HG03039 (cell line): ENCODE results near the gene GSTO2.
"Not testable (repeated sequence)": the region's sequence is repeated elsewhere in the genome, so short reads cannot be mapped to it uniquely, and the experiment has no call there.

Experiments
- ATAC-seq: cut with Tn5 transposase; IDR thresholded peaks from one replicate; pipeline ENCODE4 v1.9.1; 2021; ENCODE audit warnings: mild to moderate bottlenecking, moderate library complexity; ENCODE audit not compliant: unreplicated experiment

Gene GSTO2

GRCh38 chr10:104268713-104269645 is at the start of gene GSTO2:
Gene GSTO2, plus strand, starts transcription at chr10:104269184. Its CDS starts 5,732 bp downstream, at chr10:104274916.
- peak; percentile 99 for ATAC-seq

DNA sequence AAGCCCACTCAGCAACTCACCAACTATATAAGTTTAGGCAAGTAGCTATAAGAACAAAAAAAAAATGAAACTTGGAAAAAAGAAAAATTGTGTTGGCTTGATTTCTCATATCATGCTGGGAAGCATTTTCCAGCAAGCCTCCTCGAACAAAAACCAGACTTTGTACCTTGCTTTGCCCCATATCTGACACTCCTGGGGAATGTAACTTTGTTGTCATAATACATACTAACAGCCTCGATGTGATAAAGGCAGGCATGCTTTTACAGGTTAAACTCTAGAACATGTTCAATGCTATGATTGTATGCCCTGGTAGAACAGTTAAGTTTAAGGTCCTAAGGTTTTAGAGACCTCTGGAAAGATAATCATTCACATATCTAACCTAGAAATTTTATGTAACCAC is 48.5 kb upstream of the GSTO2 start:
- ATAC-seq: no peak

DNA sequence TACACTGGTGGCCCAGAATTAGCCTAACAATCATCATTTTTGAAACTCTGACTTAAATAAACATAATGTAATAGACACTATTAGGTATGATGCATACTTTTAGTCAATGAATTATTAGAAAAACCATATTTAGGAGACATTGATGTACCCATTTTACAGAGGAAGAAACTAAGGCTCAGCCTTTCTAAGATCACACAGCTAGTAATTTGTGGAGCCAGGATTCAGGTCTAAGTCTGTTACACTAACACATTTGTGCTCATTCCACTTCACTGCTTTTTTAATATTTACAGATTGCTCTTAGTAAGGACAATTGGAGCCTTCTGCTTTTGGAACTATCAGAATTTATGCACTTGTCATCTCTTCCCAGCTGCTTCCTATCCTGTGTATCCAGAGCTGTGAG is 45.7 kb upstream of the GSTO2 start:
- ATAC-seq: no peak

- ATAC-seq: no peak
Measured at GRCh38 chr10:104230490-104230889, 38.5 kb upstream of the GSTO2 start.

DNA sequence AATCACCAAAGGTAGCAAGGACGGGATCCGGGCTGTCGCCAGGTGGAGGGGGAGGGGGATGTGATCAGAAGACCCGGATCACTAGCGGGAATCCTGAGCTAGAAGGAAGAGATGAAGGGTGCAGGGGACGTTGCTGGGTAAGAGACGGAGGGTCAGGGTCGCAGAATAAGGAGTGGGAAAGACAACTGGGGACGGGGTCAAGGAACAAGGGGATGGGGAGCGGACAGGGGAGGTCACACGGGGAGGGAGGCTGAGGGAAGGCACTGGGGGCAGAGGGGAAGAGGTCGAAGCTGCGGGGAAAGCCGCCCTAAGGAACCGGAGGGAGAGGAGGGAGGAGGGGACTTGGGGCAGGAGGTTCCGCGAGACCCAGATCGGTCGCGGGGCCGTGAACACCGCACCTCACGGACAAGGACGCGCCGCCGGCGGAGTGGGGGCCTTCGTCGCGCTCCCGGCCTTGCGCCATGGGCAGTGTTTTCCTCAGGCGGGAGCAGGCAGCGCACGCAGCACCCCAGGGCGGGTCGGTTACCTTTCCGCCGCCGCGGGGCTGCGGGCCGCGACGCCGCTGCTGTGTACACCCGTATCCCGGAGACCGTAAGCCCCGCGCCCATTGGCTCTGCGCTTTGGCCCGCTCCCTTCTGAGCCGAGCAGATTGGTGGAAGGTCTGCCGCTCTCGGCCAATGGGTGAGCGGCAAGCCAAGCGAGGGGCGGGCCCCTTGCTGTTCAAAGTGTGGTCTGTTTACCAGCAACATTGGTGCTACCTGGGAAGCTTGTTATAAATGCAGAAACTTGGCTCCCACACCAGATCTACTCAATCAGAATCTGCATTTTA is 37.0 kb upstream of the GSTO2 start, which contains the start of gene CFAP43:
Gene CFAP43, minus strand, starts transcription at position 581 of the 829 bp plus-strand sequence. Its CDS starts 118 bp downstream, at position 463.
- peak; percentile 100 for ATAC-seq

- no peak for ATAC-seq
Measured at GRCh38 chr10:104232613-104233102, 36.3 kb upstream of the GSTO2 start.

DNA sequence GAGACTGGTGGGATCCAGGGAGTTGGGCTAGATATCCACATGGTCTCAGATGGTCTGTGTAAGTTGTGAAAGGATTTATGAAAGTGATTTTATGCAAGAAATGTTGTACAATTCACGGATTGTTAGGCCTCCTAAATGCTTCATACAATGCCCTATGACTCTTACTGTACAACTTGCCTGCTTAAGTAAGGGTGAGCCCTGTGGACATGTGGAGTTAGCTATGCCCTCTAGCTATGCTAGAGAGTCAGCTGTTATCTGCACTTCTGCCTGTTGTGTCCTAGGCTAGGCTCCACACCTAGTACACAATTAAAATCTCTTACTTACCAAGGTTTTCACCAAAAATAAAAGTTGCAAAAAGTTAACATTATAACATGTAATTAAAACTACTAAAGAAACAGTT is 35.2 kb upstream of the GSTO2 start:
- no peak for ATAC-seq

- ATAC-seq: no peak
Measured at GRCh38 chr10:104234934-104235333, 34.0 kb upstream of the GSTO2 start.

- ATAC-seq: no peak
Measured at GRCh38 chr10:104235801-104236200, 33.2 kb upstream of the GSTO2 start.

DNA sequence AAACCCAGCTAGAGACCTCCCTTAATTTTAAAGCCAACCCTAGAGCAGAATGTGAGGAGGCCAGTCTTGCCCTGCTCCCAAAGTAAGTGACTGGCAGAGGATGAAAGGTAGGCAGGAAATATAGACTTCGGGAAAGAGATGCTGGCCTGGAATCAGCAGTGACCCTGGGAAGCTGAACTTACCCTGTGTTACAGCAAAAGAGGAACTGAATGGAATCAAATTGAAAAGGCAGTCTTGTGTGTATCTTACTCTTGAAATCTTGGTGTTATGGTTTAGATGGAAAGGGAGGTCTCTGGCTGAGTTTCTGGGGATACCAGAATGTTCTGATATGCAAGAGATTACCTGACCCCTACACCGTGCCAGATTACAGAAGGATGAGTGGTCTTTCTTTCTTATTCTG is 28.9 kb upstream of the GSTO2 start:
- no peak for ATAC-seq

DNA sequence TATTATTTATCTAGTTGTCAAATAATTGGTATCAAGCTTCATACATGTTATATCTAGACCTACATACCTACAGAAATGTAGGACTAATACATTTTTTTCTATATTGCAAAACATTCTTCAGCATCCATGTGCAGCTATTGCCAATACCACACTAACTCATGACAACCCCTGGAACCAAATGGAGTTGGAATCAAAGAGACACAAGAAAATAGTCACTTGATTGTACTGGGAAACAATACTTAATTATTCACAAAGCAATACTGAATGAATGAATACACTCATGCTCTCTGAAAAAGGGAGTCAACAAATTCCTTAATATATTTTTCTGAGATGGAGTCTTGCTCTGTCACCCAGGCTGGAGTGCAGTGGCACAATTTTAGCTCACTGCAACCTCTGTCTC is 26.4 kb upstream of the GSTO2 start:
- no peak for ATAC-seq

GRCh38 chr10:104243009-104243408 is 26.0 kb upstream of the GSTO2 start:
- ATAC-seq: not testable (repeated sequence)

DNA sequence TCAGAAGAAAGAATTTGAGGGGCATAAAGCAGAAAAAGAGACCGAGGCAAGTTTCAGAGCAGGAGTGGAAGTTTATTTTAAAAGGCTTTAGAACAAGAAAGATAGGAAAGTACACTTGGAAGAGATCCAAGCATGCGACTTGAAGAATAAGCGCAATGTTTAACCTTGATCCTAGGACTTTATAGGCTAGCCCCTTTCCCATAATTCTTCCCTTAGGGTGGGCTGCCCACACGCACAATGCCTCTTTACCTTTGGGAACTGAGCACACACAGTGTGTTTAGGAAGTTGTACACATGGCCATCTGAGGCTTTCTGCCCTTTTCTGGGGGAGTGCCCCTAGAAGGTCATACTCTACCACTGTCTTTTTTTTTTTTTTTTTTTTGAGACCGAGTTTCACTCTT is 25.5 kb upstream of the GSTO2 start:
- ATAC-seq: no peak

DNA sequence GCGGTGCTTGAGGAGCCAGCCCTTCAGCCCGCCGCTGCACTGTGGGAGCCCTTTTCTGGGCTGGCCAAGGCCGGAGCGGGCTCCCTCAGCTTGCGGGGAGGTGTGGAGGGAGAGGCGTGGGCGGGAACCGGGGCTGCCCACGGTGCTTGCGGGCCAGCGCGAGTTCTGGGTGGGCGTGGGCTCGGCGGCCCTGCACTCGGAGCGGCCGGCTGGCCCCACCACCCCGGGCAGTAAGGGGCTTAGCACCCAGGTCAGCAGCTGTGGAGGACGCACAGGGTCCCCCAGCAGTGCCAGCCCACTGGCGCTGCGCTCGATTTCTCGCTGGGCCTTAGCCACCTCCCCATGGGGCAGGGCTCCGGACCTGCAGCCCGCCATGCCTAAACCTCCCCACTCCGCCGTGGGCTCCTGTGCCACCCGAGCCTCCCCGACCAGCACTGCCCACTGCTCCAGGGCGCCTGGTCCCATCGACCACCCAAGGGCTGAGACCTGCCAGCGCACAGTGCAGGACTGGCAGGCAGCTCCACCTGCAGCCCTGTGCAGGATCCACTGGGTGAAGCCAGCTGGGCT is 23.8 kb upstream of the GSTO2 start:
- ATAC-seq: no peak

- no peak for ATAC-seq
Measured at GRCh38 chr10:104246976-104247375, 22.0 kb upstream of the GSTO2 start.

DNA sequence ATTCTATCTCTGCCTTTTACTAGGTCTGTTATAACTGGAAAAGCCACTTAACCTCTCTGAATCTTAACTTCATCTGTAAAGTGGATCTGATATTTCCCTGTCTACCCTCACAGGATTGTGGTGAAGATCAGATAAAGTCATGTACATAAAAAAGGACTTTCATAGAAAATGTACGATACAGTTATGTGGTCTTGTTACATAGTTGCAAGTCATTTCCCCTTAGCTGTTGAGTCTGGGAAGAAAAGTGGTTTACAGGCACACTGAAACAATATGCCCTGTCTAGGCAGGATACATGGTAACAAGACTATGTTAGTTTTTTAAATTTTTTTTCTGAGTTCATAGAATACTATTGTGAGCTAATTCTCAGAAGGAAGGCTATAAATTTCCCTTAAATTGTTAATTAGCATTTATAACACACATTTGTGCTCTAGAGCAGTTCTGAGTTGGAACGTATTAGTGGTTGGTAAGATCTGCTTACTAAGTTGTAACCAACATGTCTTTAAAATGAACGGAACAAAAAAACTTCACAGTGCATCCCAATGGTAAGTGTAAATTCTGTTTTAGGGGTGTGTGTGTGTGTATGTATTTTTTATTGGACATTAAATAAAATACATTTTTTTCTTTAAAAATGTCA is 21.4 kb upstream of the GSTO2 start:
- ATAC-seq: no peak

DNA sequence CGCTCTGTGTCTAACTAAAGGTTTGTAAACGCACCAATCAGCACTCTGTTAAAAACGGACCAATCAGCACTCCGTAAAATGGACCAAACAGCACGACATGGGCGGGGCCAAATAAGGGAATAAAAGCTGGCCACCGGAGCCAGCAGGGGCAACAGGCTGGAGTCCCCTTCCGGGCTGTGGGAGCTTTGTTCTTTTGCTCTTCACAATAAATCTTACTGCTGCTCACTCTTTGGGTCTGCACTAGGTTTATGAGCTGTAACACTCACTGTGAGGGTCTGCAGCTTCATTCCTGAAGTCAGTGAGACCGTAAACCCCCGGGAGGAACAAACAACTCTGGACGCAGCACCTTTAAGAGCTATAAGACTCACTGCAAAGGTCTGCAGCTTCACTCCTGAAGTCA is 20.1 kb upstream of the GSTO2 start:
- not testable (repeated sequence) for ATAC-seq

- ATAC-seq: no peak
Measured at GRCh38 chr10:104250371-104250770, 18.6 kb upstream of the GSTO2 start.

- ATAC-seq: no peak
Measured at GRCh38 chr10:104251443-104251842, 17.5 kb upstream of the GSTO2 start.

- no peak for ATAC-seq
Measured at GRCh38 chr10:104252368-104252767, 16.6 kb upstream of the GSTO2 start.

DNA sequence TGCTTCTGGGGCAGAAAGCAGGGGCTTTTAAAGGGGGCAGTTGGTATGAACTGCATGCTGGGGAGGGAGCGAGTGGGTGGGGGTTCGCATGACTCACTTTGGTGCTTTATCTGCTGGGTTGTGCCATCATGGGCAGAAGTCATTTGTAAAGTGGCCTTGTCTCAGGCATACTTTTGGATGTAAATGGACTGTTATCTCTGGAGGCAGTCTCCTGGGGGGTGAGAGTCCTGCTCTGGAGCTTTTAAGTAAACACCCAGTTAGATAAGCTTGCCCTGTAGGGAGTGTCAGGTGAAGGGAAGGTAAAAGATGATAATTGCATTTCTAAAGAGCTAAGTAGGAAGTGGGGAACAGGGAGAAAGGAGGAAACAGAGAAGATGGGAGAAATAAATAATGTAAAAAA is 15.9 kb upstream of the GSTO2 start:
- no peak for ATAC-seq
